EL (cell line): ENCODE results near the gene SPTB.

Source experiments
- DNase-seq: peaks from one replicate; pipeline ENCODE4 v3.0.0-alpha.2; 2016

SPTB gene

GRCh38 chr14:64725879-64726584 is 153.7 kb downstream of the SPTB start:
- no peak for DNase-seq

- no peak for DNase-seq
Observed at GRCh38 chr14:64725261-64725815, 154.4 kb downstream of the SPTB start.

- DNase-seq, result no peak
Observed at GRCh38 chr14:64724578-64724930, 155.2 kb downstream of the SPTB start.

- DNase-seq, result no peak
Observed at GRCh38 chr14:64723691-64724577, 155.8 kb downstream of the SPTB start.

GRCh38 chr14:64722842-64723447 is 156.8 kb downstream of the SPTB start:
- no peak for DNase-seq

- no peak for DNase-seq
Observed at GRCh38 chr14:64721899-64722298, 157.8 kb downstream of the SPTB start.

- peak; percentile 70 for DNase-seq
Observed at GRCh38 chr14:64721391-64721791, 158.3 kb downstream of the SPTB start.

- DNase-seq, result peak; percentile 94
Observed at GRCh38 chr14:64720131-64720576, 159.6 kb downstream of the SPTB start.

GRCh38 chr14:64719601-64720000 is 160.1 kb downstream of the SPTB start:
- DNase-seq, result no peak

- no peak for DNase-seq
Observed at GRCh38 chr14:64718762-64719161, 160.9 kb downstream of the SPTB start.

- DNase-seq, result no peak
Observed at GRCh38 chr14:64717870-64718269, 161.8 kb downstream of the SPTB start.

GRCh38 chr14:64715628-64716412 is 163.9 kb downstream of the SPTB start:
- no peak for DNase-seq

- no peak for DNase-seq
Observed at GRCh38 chr14:64715146-64715627, 164.5 kb downstream of the SPTB start.

GRCh38 chr14:64714432-64715025 is 165.2 kb downstream of the SPTB start:
- no peak for DNase-seq

- no peak for DNase-seq
Observed at GRCh38 chr14:64713677-64714076, 166.0 kb downstream of the SPTB start.

GRCh38 chr14:64711039-64711438 is 168.7 kb downstream of the SPTB start:
- no peak for DNase-seq

GRCh38 chr14:64709126-64709525 is 170.6 kb downstream of the SPTB start:
- DNase-seq, result no peak

- DNase-seq, result peak; percentile 36
Observed at GRCh38 chr14:64708148-64709004, 171.3 kb downstream of the SPTB start.

- DNase-seq, result peak; percentile 81
Observed at GRCh38 chr14:64707661-64708060, 172.0 kb downstream of the SPTB start.

- DNase-seq, result no peak
Observed at GRCh38 chr14:64706593-64707193, 173.0 kb downstream of the SPTB start.
